Fibroblast of lung (primary cell): Measurements from ENCODE around the gene HBQ1. TPM values are rescaled to one million over a fixed set of nuclear protein-coding genes. Genes with fewer than 3 reads are reported as not detected.

ENCODE experiments used
- DNase-seq, 2 donors: peaks; one replicate each; pipeline versions ENCODE4 v3.0.0 to v3.0.0-alpha.2; 2010; ENCODE audit warnings: low read depth in 2 of 2
- H2AFZ ChIP-seq: 2 replicates; pipeline ENCODE4 v1.5.1; 2012; ENCODE audit warnings: low read length, control low read depth, inconsistent platforms
- H3K27ac ChIP-seq: 2 replicates; pipeline ENCODE4 v1.5.1; 2011; ENCODE audit warnings: low read length, control low read depth; ENCODE audit not compliant: insufficient read depth
- H3K27me3 ChIP-seq: 2 replicates; pipeline ENCODE4 v1.5.1; 2011; ENCODE audit warnings: mild to moderate bottlenecking, low read length; ENCODE audit not compliant: control insufficient read depth, insufficient read depth
- H3K36me3 ChIP-seq: 2 replicates; pipeline ENCODE4 v1.5.1; 2011; ENCODE audit warnings: low read length; ENCODE audit not compliant: control insufficient read depth, insufficient read depth
- H3K4me1 ChIP-seq: 2 replicates; pipeline ENCODE4 v1.5.1; 2011; ENCODE audit warnings: low read length; ENCODE audit not compliant: control insufficient read depth, insufficient read depth; ENCODE audit errors: extremely low read depth
- H3K4me2 ChIP-seq: 2 replicates; pipeline ENCODE4 v1.5.1; 2011; ENCODE audit warnings: low read length, control low read depth; ENCODE audit not compliant: insufficient read depth; ENCODE audit errors: extremely low read depth
- H3K4me3 ChIP-seq, 4 experiments: fragments of 200-600 bp in 1 of 4; sonication (generic) in 1 of 4; replicated peaks in 1 of 4; 2 replicates each; pipeline ENCODE4 v1.5.1; 2011 to 2016; ENCODE audit warnings: low read length in 4 of 4, low read depth in 3 of 4, mild to moderate bottlenecking in 3 of 4, control low read depth in 2 of 4, inconsistent platforms in 1 of 4, mixed read lengths in 1 of 4; ENCODE audit not compliant: insufficient read depth in 1 of 4; ENCODE audit errors: control extremely low read depth in 1 of 4
- H3K79me2 ChIP-seq: 2 replicates; pipeline ENCODE4 v1.5.1; 2012; ENCODE audit warnings: mild to moderate bottlenecking, low read length, inconsistent platforms; ENCODE audit not compliant: control insufficient read depth, insufficient read depth
- H3K9ac ChIP-seq: 2 replicates; pipeline ENCODE4 v1.5.1; 2011; ENCODE audit warnings: mild to moderate bottlenecking, low read length, control low read depth; ENCODE audit not compliant: insufficient read depth
- H3K9me3 ChIP-seq: 2 replicates; pipeline ENCODE4 v1.5.1; 2012; ENCODE audit warnings: low read depth, low read length; ENCODE audit not compliant: control insufficient read depth, insufficient read depth
- H4K20me1 ChIP-seq: 2 replicates; pipeline ENCODE4 v1.5.1; 2011; ENCODE audit warnings: low read length; ENCODE audit not compliant: control insufficient read depth, insufficient read depth; ENCODE audit errors: extremely low read depth
- EZH2 ChIP-seq: IDR thresholded peaks from 2 replicates; pipeline ENCODE4 v1.5.1; 2012; ENCODE audit warnings: low read length, control low read depth, mild to moderate bottlenecking; ENCODE audit errors: missing control alignments
- polyA plus RNA-seq, 2 donors: library from polyadenylated mRNA; depleted of rRNA in 1 of 2; stranded (reverse) in 1 of 2; unstranded in 1 of 2; fragments of >200 nt; gene quantifications; 2 replicates each; pipeline ENCODE4 v1.2.1, GENCODE V29; 2011 to 2012; ENCODE audit warnings: missing spikeins in 1 of 2
- total RNA-seq: library from RNA; depleted of rRNA; stranded (reverse); fragments of >200 nt; gene quantifications from 2 replicates; pipeline ENCODE4 v1.2.1, GENCODE V29; 2014
- TF ChIP-seq, protein P1 (sequence below), 2 donors: IDR thresholded peaks in 1 of 2; conservative IDR thresholded peaks in 1 of 2; 1 replicate in 1 of 2; 2 replicates in 1 of 2; pipeline ENCODE4 v1.5.1; 2011 to 2012; ENCODE audit warnings: low read length in 2 of 2, control low read depth in 1 of 2, inconsistent platforms in 1 of 2, low read depth in 1 of 2, mild to moderate bottlenecking in 1 of 2

The HBQ1 gene
- total and polyA plus RNA-seq, 2 donors (not counting 1 experiment from before 2014, with no cell fraction given) = not detected

DNA sequence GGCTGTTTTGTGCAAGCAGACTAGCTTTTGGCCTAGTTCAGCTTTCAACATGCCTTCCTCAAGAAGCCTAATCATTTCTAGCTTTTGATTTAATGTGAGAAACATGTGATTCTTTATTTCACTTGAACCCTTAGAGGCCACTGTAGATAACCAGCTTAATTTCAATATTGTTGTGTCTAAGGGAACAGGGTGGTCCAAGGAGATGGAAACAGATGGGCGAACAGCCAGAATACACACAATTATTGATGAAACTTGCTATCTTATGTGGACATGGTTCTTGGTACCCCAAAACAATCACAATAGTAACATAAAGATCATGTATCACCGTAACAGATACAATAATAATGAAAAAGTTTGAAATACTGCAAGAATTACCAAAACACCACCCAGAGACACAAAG, 46.5 kb upstream of the HBQ1 start:
- H3K79me2 ChIP-seq = peaks cover 15% of the 10 kb centered on the region
- DNase-seq = no peak

DNA sequence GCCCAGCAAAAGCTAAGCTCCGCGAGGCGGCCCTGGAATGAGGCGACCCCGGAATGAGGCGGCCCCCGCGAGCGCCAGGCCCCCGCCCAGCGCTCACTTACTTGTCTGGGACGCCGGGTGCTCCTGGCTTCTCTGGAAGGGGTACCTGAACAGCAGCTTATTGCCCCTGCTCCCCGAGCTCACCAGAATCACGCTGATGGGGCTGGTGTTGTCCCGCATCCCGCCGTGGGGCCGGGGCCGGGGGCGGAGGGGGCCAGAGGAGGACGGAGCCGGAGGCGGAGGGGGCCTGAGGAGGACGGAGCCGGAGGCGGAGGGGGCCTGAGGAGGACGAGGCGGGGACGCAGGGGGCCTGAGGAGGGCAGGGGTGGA, 42.2 kb upstream of the HBQ1 start:
- Histone ChIP-seq H3K9me3 (no peaks in the 10 kb centered on the region), H3K27ac (peak overlapping the region; percentile 17)

More for the DNA sequence above, 46.5 kb upstream of the HBQ1 start:
- H2AFZ ChIP-seq = no peak overlapping the region
- no peak overlapping the region for H3K4me3 ChIP-seq
- H3K27ac ChIP-seq = no peak overlapping the region
- no peaks in the 10 kb centered on the region for H3K4me1 ChIP-seq
- no peak overlapping the region for H3K9ac ChIP-seq
- no peaks in the 10 kb centered on the region for H3K9me3 ChIP-seq
- TF ChIP-seq, protein P1, sequence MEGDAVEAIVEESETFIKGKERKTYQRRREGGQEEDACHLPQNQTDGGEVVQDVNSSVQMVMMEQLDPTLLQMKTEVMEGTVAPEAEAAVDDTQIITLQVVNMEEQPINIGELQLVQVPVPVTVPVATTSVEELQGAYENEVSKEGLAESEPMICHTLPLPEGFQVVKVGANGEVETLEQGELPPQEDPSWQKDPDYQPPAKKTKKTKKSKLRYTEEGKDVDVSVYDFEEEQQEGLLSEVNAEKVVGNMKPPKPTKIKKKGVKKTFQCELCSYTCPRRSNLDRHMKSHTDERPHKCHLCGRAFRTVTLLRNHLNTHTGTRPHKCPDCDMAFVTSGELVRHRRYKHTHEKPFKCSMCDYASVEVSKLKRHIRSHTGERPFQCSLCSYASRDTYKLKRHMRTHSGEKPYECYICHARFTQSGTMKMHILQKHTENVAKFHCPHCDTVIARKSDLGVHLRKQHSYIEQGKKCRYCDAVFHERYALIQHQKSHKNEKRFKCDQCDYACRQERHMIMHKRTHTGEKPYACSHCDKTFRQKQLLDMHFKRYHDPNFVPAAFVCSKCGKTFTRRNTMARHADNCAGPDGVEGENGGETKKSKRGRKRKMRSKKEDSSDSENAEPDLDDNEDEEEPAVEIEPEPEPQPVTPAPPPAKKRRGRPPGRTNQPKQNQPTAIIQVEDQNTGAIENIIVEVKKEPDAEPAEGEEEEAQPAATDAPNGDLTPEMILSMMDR (conservative IDR thresholded peaks at IDR 0.05 in 1 of 2, IDR thresholded peaks at IDR 0.05 in 1 of 2; ENCODE audit: low read depth in 1 of 2, low read length in 2 of 2) = no peak
- TF ChIP-seq EZH2 = no peak
- H3K4me2 ChIP-seq = no peak overlapping the region
- H3K36me3 ChIP-seq = no peaks in the 10 kb centered on the region
- no peaks in the 10 kb centered on the region for H4K20me1 ChIP-seq
- H3K27me3 ChIP-seq = no peaks in the 10 kb centered on the region

DNA sequence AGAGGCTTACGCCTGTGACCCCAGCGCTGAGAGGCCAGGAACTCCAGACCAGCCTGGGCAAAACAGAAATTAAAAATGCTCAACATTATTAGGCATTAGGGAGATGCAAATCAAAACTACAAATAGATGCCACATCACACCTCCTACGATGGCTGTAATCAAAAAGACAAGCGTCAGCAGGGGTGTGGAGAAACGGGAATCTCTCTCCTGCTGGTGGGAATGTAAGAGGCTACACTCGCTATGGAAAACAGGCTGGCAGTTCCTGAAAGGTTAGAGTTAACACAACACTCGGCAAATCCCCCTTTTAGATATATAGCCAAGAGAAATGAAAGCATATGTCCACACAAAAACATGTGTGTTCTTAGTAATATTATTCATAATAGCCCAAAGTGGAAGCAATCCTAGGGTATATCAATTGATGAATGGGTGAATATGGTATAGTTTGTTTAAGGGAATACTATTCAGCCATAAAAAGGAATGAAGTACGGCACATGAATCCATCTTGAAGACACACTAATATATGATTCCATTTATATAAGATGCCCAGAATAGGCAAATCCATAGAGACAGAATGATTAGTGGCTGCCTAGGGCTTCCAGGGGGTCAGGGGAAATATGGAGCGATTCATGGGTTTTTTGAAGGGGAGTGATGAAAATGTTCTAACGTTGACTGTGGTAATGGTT, 39.9 kb upstream of the HBQ1 start:
- Histone ChIP-seq H3K4me2 (no peak overlapping the region), H3K27me3 (no peaks in the 10 kb centered on the region), H4K20me1 (no peaks in the 10 kb centered on the region), H3K4me3 (no peak overlapping the region), H3K27ac (no peak overlapping the region), H3K4me1 (no peaks in the 10 kb centered on the region), H2AFZ (no peak overlapping the region), H3K36me3 (no peaks in the 10 kb centered on the region), H3K79me2 (peaks cover 7% of the 10 kb centered on the region), H3K9ac (no peak overlapping the region), H3K9me3 (no peaks in the 10 kb centered on the region)
- DNase-seq = no peak
- no peak for TF ChIP-seq EZH2
- TF ChIP-seq, protein P1 (conservative IDR thresholded peaks at IDR 0.05 in 1 of 2, IDR thresholded peaks at IDR 0.05 in 1 of 2; ENCODE audit: low read depth in 1 of 2, low read length in 2 of 2) = no peak

More for the DNA sequence above, 42.2 kb upstream of the HBQ1 start:
- TF ChIP-seq EZH2 = no peak
- TF ChIP-seq, protein P1 (conservative IDR thresholded peaks at IDR 0.05 in 1 of 2, IDR thresholded peaks at IDR 0.05 in 1 of 2; ENCODE audit: low read depth in 1 of 2, low read length in 2 of 2) = no peak
- H3K4me1 ChIP-seq = no peaks in the 10 kb centered on the region
- peak overlapping the region; percentile 52 to 73 (median 66) for H3K4me3 ChIP-seq
- no peaks in the 10 kb centered on the region for H3K36me3 ChIP-seq
- no peaks in the 10 kb centered on the region for H3K27me3 ChIP-seq
- peak in 1 of 2 donors; percentile 6 for DNase-seq
- peak overlapping the region; percentile 75 for H3K4me2 ChIP-seq
- peak overlapping the region; percentile 61 for H3K9ac ChIP-seq
- H2AFZ ChIP-seq = no peak overlapping the region
- peaks cover 12% of the 10 kb centered on the region for H3K79me2 ChIP-seq
- H4K20me1 ChIP-seq = no peaks in the 10 kb centered on the region
